HCT116 (cell line): ENCODE results near the gene PRCP. TPM values are rescaled to one million over a fixed set of nuclear protein-coding genes. Genes with fewer than 3 reads are reported as not detected.
"Not testable (repeated sequence)": the region's sequence is repeated elsewhere in the genome, so short reads cannot be mapped to it uniquely, and the experiment has no call there.

Experiments used
- ATAC-seq: fragments of 200-7000 bp; cut with Tn5 transposase; 2 replicates; pipeline ENCODE4 v1.9.1; 2020; ENCODE audit warnings: mild to moderate bottlenecking, moderate library complexity
- BruUV-seq: library from RNA; stranded (reverse); fragments of 400-500 nt; replicated peaks from 2 replicates; lab custom pipeline; 2021; lab: Mats Ljungman, UMichigan
- CTCF ChIA-PET: fragments of 300-600 bp; sonication (Branson Sonifier 250); formaldehyde crosslinking; loops from one replicate; lab custom pipeline; 2021; ENCODE audit warnings: antibody characterized with exemption; lab: Charles Lee
- POLR2A ChIA-PET: fragments of 300-600, 350-600 bp; sonication (Branson Sonifier 250); formaldehyde crosslinking; loops from one replicate; lab custom pipeline; 2021; ENCODE audit warnings: antibody characterized with exemption; lab: Charles Lee
- RAD21 ChIA-PET, 2 experiments: fragments of 300-600 bp; sonication (Branson Sonifier 250); formaldehyde crosslinking; loops; one replicate each; lab custom pipeline; 2023; ENCODE audit warnings: low total read pairs in 2 of 2; ENCODE audit not compliant: uncharacterized antibody in 2 of 2, unreplicated experiment in 2 of 2, low non-redundant PET in 1 of 2; lab: Charles Lee
- DNase-seq: peaks from one replicate; pipeline ENCODE4 v3.0.0-alpha.2; 2010; ENCODE audit warnings: low read depth, low spot score
- H2AFZ ChIP-seq: fragments of 200-600 bp; shearing (Covaris generic), sonication (generic); 2 replicates; pipeline ENCODE4 v1.6.1; 2017; ENCODE audit warnings: low read depth, mixed run types, mixed read lengths, antibody characterized with exemption, low read length; ENCODE audit not compliant: poor library complexity, severe bottlenecking
- H3K27ac ChIP-seq: 2 replicates; pipeline ENCODE4 v1.5.1; 2012; ENCODE audit warnings: low read depth, low read length
- H3K27me3 ChIP-seq: fragments of 200-600 bp; sonication (generic); 2 replicates; pipeline ENCODE4 v1.6.1; 2016; ENCODE audit warnings: mixed run types, low read length, mixed read lengths; ENCODE audit not compliant: insufficient read depth
- H3K36me3 ChIP-seq, 2 experiments: fragments of 200-500 bp in 1 of 2; fragments of 200-600 bp in 1 of 2; sonication (Bioruptor generic) in 1 of 2; sonication (generic) in 1 of 2; 2 replicates each; pipeline versions ENCODE4 v1.5.1 to v1.6.1; 2014 to 2016; ENCODE audit warnings: low read length in 2 of 2, inconsistent platforms in 1 of 2, mixed read lengths in 1 of 2, mixed run types in 1 of 2; ENCODE audit not compliant: insufficient read depth in 2 of 2, control insufficient read depth in 1 of 2
- H3K4me1 ChIP-seq, 2 experiments: fragments of 200-600 bp in 1 of 2; sonication (generic) in 1 of 2; 2 replicates each; pipeline versions ENCODE4 v1.5.1 to v1.6.1; 2012 to 2017; ENCODE audit warnings: low read length in 2 of 2, inconsistent platforms in 1 of 2, mild to moderate bottlenecking in 1 of 2, mixed read lengths in 1 of 2, mixed run types in 1 of 2, moderate library complexity in 1 of 2; ENCODE audit not compliant: insufficient read depth in 2 of 2, control insufficient read depth in 1 of 2
- H3K4me2 ChIP-seq: fragments of 200-600 bp; sonication (generic); 2 replicates; pipeline ENCODE4 v1.6.1; 2017; ENCODE audit warnings: mixed run types, low read length, mixed read lengths
- H3K4me3 ChIP-seq, 2 experiments: fragments of 200-600 bp in 1 of 2; sonication (generic) in 1 of 2; replicated peaks in 1 of 2; 2 replicates each; pipeline ENCODE4 v1.5.1; 2011 to 2016; ENCODE audit warnings: low read length in 2 of 2, control low read depth in 1 of 2, low read depth in 1 of 2, mild to moderate bottlenecking in 1 of 2, mixed read lengths in 1 of 2, mixed run types in 1 of 2
- H3K79me2 ChIP-seq: fragments of 200-600 bp; sonication (generic); 2 replicates; pipeline ENCODE4 v1.6.1; 2017; ENCODE audit warnings: mild to moderate bottlenecking, mixed run types, low read length, moderate library complexity, mixed read lengths; ENCODE audit not compliant: insufficient read depth
- H3K9ac ChIP-seq: fragments of 200-600 bp; sonication (generic); 2 replicates; pipeline ENCODE4 v1.6.1; 2016; ENCODE audit warnings: low read length, mixed read lengths
- H3K9me2 ChIP-seq: fragments of 200-600 bp; sonication (generic), shearing (Covaris generic); 2 replicates; pipeline ENCODE4 v1.6.1; 2017; ENCODE audit warnings: mixed run types, mild to moderate bottlenecking, moderate library complexity; ENCODE audit not compliant: insufficient read depth
- H3K9me3 ChIP-seq, 2 experiments: fragments of 200-500 bp in 1 of 2; fragments of 200-600 bp in 1 of 2; sonication (Bioruptor generic) in 1 of 2; sonication (generic) in 1 of 2; 2 replicates each; pipeline ENCODE4 v1.6.1; 2014 to 2017; ENCODE audit warnings: low read length in 2 of 2, mixed read lengths in 2 of 2, inconsistent platforms in 1 of 2, low read depth in 1 of 2, mild to moderate bottlenecking in 1 of 2, mixed run types in 1 of 2, moderate library complexity in 1 of 2; ENCODE audit not compliant: control insufficient read depth in 1 of 2, insufficient read depth in 1 of 2
- H4K20me1 ChIP-seq: fragments of 200-600 bp; sonication (generic), shearing (Covaris generic); 2 replicates; pipeline ENCODE4 v1.6.1; 2017; ENCODE audit warnings: mixed run types, mild to moderate bottlenecking, moderate library complexity; ENCODE audit not compliant: insufficient read depth
- CEBPB ChIP-seq: IDR thresholded peaks from 2 replicates; pipeline ENCODE4 v1.6.1; 2012; ENCODE audit warnings: low read depth
- POLR2AphosphoS5 ChIP-seq: IDR thresholded peaks from 2 replicates; pipeline ENCODE4 v1.6.1; 2011; ENCODE audit warnings: mild to moderate bottlenecking, low read depth, low read length, moderate library complexity
- TCF7L2 ChIP-seq: IDR thresholded peaks from 2 replicates; pipeline ENCODE4 v1.7.0; 2011; ENCODE audit warnings: borderline replicate concordance, inconsistent platforms; ENCODE audit not compliant: insufficient read depth, insufficient read length; ENCODE audit errors: extremely low read depth
- intact Hi-C: fragments of 100-400 bp; cut with micrococcal nuclease; formaldehyde crosslinking; loops from 2 replicates; pipeline ENCODE4 v1.10.0; 2022
- total RNA-seq: library from RNA; stranded (reverse); gene quantifications from one replicate; pipeline ENCODE4 v1.2.1, GENCODE V29; 2021; ENCODE audit not compliant: unreplicated experiment
- TF ChIP-seq, protein P1 (sequence below): IDR thresholded peaks from 2 replicates; pipeline ENCODE4 v1.6.1; 2012

PRCP gene
- total RNA-seq, 1 experiment from 2014 or later = 50.0 TPM

DNA sequence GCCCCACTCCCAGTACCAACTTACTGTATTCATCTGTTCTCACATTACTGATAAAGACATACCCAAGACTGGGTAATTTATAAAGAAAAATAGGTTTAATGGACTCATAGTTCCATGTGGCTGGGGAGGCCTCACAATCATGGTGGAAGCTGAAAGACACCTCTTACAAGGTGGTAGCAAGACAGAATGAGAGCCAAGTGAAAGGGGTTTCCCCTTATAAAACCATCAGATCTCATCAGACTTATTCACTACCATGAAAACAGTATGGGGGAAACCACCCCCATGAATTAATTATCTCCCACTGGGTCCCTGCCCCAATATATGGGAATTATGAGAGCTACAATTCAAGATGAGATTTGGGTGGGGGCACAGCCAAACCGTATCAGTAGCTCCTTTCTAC lies 44.8 kb upstream of the PRCP start:
- H3K4me1 ChIP-seq, H3K27ac ChIP-seq, H2AFZ ChIP-seq, H3K9ac ChIP-seq, RAD21 ChIA-PET, BruUV-seq, DNase-seq, H3K27me3 ChIP-seq, H3K4me2 ChIP-seq, H3K36me3 ChIP-seq, H3K4me3 ChIP-seq, H3K79me2 ChIP-seq, intact Hi-C loops, ATAC-seq, POLR2A ChIA-PET, H3K9me3 ChIP-seq, H3K9me2 ChIP-seq, H4K20me1 ChIP-seq: not testable (repeated sequence)
- CTCF ChIA-PET = interaction anchor here (1.5 kb wide), 1 partner anchor 18 kb away, joined by 3 read pairs; no protein-coding TSS in a partner anchor

GRCh38 chr11:82944198-82944597 lies 44.0 kb upstream of the PRCP start:
- RAD21 ChIA-PET = no interaction called here
- no peak overlapping the region for H3K4me3 ChIP-seq
- no peak overlapping the region for H3K9ac ChIP-seq
- ATAC-seq = no peak
- BruUV-seq = no TSS peak
- DNase-seq = no peak
- no peak overlapping the region for H2AFZ ChIP-seq
- H4K20me1 ChIP-seq = no peaks in the 10 kb centered on the region
- TF ChIP-seq POLR2AphosphoS5 (no peak), CEBPB (no peak), TCF7L2 (no peak)
- TF ChIP-seq, protein P1, sequence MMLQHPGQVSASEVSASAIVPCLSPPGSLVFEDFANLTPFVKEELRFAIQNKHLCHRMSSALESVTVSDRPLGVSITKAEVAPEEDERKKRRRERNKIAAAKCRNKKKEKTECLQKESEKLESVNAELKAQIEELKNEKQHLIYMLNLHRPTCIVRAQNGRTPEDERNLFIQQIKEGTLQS = no peak
- intact Hi-C loops = no loop called here
- no peaks in the 10 kb centered on the region for H3K36me3 ChIP-seq
- H3K9me2 ChIP-seq = no peaks in the 10 kb centered on the region
- CTCF ChIA-PET = interaction anchor here (0.8 kb wide), 1 partner anchor 14 kb away, joined by 3 read pairs; no protein-coding TSS in a partner anchor
- H3K9me3 ChIP-seq = no peaks in the 10 kb centered on the region; a peak in 1 of 4 replicates
- H3K4me2 ChIP-seq = no peak overlapping the region
- no peak overlapping the region for H3K27ac ChIP-seq
- POLR2A ChIA-PET = no interaction called here
- H3K27me3 ChIP-seq = no peaks in the 10 kb centered on the region
- H3K79me2 ChIP-seq = no peaks in the 10 kb centered on the region
- no peaks in the 10 kb centered on the region for H3K4me1 ChIP-seq

DNA sequence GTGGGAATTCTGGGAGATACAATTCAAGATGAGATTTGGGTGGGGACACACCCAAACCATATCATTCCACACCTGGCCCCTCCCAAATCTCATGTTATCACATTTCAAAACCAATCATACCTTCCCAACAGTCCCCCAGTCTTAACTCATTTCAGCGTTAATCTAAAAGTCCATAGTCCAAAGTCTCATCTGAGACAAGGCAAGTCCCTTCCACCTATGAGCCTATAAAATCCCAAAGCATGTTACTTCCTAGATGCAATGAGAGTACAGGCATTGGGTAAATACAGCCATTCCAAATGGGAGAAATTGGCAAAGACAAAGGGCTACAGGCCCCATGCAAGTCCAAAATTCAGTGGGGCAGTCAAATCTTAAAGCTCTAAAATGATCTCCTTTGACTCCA lies 43.2 kb upstream of the PRCP start:
- intact Hi-C loops, H4K20me1 ChIP-seq, POLR2A ChIA-PET, RAD21 ChIA-PET, H3K36me3 ChIP-seq, H3K4me2 ChIP-seq, H3K27me3 ChIP-seq, ATAC-seq, H3K9ac ChIP-seq, DNase-seq, H3K9me3 ChIP-seq, H3K27ac ChIP-seq, H3K4me1 ChIP-seq, H3K4me3 ChIP-seq, H3K9me2 ChIP-seq, H3K79me2 ChIP-seq, BruUV-seq, H2AFZ ChIP-seq: not testable (repeated sequence)
- CTCF ChIA-PET = interaction anchor here (0.8 kb wide), 1 partner anchor 14 kb away, joined by 3 read pairs; no protein-coding TSS in a partner anchor
